NCI-H1092 treated with DMSO at 0.1 percent for 48 hours (cell line): ENCODE data around the gene NEK11.

Experiments used
- DNase-seq: peaks from one replicate; lab custom pipeline; 2025; lab: John Stamatoyannopoulos, UW

Gene NEK11

GRCh38 chr3:131141770-131142169 is 115.1 kb downstream of the NEK11 start:
- DNase-seq: no peak

GRCh38 chr3:131142580-131142979 is 115.9 kb downstream of the NEK11 start:
- DNase-seq: no peak

GRCh38 chr3:131143802-131144201 is 117.1 kb downstream of the NEK11 start:
- DNase-seq: no peak

- DNase-seq: no peak
Observed at GRCh38 chr3:131147534-131147933, 120.9 kb downstream of the NEK11 start.

- DNase-seq: no peak
Observed at GRCh38 chr3:131158434-131158833, 131.8 kb downstream of the NEK11 start.

- DNase-seq: no peak
Observed at GRCh38 chr3:131162516-131162915, 135.8 kb downstream of the NEK11 start.

- DNase-seq: no peak
Observed at GRCh38 chr3:131167867-131168266, 141.2 kb downstream of the NEK11 start.

GRCh38 chr3:131169331-131169730 is 142.7 kb downstream of the NEK11 start:
- no peak for DNase-seq

- DNase-seq: no peak
Observed at GRCh38 chr3:131172502-131173200, 146.0 kb downstream of the NEK11 start.

GRCh38 chr3:131174752-131175151 is 148.1 kb downstream of the NEK11 start:
- DNase-seq: no peak

GRCh38 chr3:131178710-131179375 is 152.2 kb downstream of the NEK11 start:
- DNase-seq: no peak

GRCh38 chr3:131192701-131193100 is 166.0 kb downstream of the NEK11 start:
- DNase-seq: no peak

- DNase-seq: no peak
Observed at GRCh38 chr3:131193641-131194238, 167.1 kb downstream of the NEK11 start.

GRCh38 chr3:131194816-131195215 is 168.1 kb downstream of the NEK11 start:
- DNase-seq: no peak

- DNase-seq: no peak
Observed at GRCh38 chr3:131200636-131201199, 174.0 kb downstream of the NEK11 start.

- no peak for DNase-seq
Observed at GRCh38 chr3:131216330-131216729, 189.7 kb downstream of the NEK11 start.

GRCh38 chr3:131216801-131217200 is 190.1 kb downstream of the NEK11 start:
- DNase-seq: no peak

GRCh38 chr3:131217296-131217741 is 190.6 kb downstream of the NEK11 start:
- DNase-seq: no peak

GRCh38 chr3:131218196-131218595 is 191.5 kb downstream of the NEK11 start:
- DNase-seq: no peak

- DNase-seq: no peak
Observed at GRCh38 chr3:131221731-131222130, 195.1 kb downstream of the NEK11 start.

- DNase-seq: no peak
Observed at GRCh38 chr3:131222599-131222998, 195.9 kb downstream of the NEK11 start.

GRCh38 chr3:131223373-131224289 is 197.0 kb downstream of the NEK11 start:
- DNase-seq: no peak
